Embryonic facial prominence (tissue), 1 donor: Measurements from ENCODE around the gene BLNK.

ENCODE experiments used
- DNase-seq: peaks from one replicate; pipeline ENCODE4 v3.0.0-alpha.2; 2016; ENCODE audit errors: extremely low spot score

The BLNK gene

DNA sequence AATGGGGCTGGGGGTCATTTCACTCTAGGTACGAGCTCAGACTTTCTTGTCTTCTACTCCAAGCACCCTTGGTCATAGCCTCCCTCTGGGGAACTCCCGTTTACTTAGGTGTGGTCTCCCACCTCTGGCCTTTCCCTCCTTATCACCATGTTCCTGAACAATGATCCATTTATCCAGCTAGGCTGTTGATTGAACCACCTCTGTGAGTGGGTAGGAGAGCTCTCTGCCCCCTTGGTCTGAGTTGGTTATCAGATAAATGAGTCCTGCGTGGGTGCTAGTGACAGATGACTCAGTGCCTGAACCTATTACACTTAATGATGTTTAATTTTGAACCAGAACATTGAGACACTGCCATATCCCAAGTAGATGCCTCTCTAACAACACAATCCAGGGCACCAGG is 9.4 kb downstream of the BLNK start:
- DNase-seq: no peak

DNA sequence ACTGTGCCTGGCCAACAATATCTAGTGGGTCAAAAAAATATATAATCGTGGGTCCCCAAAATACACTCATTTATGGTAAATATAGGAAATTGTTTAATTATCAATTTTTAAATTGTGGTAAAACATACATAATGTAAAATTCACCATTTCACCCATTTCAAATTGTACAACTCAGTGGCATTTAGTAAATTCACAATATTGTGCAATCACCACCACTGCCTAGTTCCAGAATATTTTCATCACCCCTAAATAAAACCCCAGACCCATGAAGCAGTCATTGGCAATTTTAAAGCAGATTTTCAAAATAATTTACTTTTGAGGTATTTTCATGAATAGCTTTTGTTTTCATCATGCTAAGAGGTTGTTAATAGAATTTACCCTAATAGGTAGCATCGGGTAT is 10.2 kb downstream of the BLNK start:
- no peak for DNase-seq

DNA sequence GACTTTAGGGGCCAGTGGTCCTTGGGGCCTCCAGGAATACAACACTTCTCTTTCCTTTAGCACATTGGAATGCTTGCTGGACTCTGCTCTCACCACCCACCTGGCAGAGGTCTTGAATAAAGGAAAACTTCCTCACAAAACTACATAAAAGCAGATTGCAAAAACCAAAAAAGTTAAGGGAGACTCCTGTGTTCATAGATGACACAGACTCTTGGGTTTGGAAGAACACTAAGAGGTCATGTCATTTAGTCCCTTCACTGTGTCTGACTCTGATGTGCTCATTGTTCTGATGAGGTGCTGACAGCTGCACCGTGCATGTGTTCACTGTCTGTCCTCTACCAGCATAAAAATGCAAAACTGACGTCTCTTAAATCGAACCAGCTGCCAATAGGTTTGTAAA is 11.4 kb downstream of the BLNK start:
- no peak for DNase-seq

DNA sequence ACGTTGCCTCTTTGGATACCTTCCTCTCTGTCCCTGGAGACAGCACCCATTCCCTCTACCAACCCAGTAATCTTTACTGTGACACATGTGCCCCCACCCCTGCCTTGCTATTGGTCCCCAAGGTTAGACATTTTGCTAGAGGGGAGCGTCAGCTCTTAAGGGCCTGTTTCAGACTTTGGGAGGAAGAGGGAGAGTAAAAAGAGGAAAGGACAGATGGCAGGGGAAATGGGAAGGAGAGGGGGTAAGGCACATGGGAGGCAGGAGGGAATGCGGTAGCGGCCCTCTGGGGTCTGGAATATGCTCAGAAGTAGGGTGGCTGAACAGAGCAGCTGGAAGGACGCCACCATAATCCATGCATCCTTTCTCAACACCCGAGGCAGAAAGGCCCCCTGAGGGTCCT is 12.2 kb downstream of the BLNK start:
- DNase-seq: no peak

DNA sequence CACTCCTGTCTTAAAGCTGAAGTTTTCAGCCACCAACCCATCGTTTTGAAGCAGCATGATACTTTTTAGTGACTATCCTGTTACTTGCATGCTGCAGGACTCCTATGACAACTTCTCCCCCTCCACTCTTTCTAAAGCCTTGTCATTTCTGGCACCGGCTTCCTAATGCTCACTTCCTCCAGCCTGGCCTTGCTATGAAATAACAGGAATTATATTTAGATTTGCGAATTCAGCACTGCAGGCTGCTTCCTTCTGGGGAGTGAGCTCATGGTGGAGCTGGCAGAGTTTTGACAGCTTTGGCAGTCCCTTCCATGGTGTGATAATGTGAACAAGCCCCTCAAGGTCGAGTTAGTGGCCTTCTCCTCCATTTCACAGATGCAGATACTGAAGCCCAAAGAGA is 13.4 kb downstream of the BLNK start:
- no peak for DNase-seq

DNA sequence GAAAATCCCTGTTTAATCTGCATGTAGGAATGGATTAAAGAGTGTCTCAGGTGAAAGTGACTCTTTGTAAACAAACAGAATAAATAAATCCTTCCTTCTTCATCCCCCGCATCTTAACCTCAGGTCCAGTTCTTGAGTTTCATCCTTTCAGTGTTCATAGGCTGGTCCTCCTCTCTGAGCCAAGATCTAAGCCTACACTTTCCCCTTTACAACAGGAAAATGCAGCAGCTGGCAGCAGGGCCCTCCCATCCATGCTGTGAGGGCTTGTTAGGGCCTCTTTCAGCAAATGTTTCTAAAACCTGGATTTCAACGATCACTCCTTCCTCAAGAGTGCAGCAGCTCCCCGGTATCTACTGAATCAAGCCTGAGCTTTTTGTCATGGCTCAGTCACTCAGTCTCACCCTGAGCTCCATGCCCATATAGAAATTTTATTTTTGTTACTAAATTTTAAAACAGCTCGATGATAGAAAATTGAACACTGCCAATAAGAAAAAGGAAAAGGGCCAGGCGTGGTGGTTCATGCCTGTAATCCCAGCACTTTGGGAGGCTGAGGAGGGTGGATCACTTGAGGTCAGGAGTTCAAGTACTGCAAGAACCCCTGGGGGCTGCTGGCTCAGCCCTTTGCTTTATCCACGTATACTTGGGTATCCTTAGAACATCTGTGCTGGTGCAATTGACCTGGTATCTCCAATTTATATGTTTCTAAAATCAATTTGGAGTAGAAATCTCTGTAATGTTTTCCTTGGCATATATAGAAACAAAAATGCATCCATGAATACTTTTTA is 15.6 kb downstream of the BLNK start:
- DNase-seq: no peak

DNA sequence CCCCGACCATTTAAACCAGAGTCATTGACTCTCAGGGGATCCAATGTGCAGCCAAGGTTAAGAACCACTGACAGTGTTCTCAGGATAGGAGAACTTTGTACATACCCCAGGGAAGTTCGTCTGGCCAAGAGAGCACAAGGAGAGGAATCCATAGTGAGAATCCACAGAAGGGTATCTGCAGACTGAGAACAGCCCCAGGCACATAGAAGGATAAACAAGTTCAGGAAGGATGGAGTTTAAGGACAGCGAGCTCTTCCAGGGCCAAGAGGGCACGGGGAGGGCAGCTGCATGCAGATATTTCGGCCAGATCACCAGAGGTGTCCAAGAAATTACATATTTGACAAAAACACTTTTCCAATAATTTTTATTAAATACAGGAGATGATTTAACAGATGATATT is 16.4 kb downstream of the BLNK start:
- no peak for DNase-seq

DNA sequence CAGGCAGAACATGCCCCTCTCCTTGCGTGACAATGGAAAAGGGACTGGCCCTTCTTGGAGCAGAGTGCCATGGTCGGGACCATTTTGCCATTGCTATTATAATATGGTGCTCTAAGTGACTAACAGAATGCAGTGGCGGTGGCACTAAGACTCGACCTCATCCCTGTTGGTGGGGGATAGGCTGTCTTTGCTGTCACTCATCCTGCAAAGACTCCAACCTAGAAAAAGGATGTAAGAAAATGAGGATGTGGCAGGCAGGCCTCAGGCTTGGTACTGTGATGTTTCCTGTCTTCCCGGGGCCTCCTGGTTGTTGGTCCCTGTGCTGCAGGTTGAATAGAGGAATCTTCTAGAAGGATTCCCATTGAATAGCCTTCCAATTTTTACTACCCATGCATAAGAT is 18.6 kb downstream of the BLNK start:
- no peak for DNase-seq

DNA sequence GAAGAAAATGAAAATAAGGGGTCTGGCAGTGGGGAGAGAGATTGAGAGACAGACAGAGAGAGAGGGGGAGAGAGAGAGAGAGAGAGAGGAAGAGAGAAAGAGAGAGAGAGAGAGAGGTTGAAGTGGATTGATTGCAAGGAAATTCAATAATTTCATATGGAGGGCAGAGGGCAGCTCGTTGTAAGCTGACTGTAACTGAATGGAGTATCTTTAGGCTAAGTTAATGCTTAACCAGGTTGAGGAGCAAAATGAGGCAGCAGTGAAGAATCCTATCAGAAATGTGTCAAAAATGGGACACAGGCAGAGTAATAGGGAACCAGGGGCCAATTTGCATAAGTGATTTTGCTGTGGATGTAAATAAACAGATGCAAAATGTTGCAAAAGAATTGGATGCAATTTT is 21.0 kb downstream of the BLNK start:
- DNase-seq: no peak

DNA sequence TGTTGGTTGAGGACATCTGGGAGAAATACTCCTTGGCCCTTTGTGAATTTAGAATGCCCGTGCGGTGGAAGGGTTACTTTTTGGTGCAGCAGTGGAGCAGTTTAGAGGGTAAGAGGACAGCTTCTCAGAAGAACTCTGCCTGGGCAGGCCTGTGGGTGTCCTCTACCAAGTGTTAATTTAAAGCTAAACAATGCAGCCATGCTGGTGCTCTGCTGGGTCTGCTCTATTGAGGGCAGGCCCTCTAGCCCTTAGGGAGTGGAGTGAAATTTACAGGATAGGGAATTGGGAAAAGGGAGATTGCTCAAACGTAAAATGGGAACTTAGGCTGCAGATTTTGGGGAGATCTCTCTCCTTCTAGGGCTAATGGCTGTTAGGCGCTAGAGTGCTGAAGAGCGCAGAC is 22.1 kb downstream of the BLNK start:
- DNase-seq: no peak

DNA sequence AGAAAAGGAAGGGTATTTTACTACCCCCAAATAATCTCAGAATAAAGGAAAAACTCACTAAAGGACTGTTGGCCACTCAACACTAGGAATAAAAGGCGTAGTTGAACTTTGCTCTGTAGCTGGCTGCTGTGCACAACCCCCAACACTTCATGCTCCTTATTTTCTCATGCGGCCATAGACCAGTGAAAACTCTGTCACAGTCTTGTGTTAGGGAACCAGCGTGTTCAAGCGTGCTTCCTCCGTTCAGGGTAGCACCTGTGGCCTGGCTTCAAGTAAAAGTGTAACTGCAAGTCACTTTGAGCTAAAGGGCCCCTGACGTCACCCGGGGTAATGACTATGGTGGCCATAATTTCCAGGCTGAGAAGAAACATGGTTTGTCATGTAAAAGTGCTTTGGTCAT is 27.0 kb downstream of the BLNK start:
- no peak for DNase-seq

DNA sequence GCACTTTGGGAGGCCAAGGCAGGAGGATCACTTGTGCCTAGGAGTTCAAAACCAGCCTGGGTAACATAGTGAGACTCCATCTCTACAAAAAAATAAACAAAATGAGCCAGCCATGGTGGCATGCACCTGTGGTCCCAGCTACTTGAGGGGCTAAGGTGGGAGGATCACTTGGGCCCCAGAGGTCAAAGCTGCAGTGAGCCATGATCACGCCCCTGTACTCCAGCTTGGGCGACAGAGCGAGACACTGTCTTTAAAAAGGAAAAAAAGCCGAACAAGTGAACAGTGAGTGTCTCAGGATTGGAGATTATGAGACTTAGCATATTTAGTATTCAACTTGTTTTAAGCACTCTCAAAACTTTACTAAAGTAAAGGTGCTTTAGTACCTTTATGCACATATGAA is 28.1 kb downstream of the BLNK start:
- no peak for DNase-seq

DNA sequence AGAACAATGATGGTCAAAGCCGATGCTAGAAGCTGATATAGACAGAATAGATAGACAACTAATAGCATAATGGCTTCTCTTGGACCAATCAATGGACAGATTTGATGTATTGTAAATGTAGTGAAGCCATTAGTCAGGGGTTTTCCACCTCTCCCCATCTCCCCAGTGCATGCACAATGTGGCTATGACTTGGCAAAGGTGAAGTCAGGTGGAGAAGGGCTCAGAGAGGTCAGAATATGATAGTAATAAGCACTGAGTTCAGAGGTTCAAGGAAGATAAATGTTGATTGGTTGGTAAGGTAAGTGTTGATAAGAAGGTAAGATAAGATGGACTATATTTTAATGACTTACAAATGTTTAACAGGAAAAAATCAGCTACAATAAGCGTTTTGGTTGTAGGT is 28.5 kb downstream of the BLNK start:
- no peak for DNase-seq

DNA sequence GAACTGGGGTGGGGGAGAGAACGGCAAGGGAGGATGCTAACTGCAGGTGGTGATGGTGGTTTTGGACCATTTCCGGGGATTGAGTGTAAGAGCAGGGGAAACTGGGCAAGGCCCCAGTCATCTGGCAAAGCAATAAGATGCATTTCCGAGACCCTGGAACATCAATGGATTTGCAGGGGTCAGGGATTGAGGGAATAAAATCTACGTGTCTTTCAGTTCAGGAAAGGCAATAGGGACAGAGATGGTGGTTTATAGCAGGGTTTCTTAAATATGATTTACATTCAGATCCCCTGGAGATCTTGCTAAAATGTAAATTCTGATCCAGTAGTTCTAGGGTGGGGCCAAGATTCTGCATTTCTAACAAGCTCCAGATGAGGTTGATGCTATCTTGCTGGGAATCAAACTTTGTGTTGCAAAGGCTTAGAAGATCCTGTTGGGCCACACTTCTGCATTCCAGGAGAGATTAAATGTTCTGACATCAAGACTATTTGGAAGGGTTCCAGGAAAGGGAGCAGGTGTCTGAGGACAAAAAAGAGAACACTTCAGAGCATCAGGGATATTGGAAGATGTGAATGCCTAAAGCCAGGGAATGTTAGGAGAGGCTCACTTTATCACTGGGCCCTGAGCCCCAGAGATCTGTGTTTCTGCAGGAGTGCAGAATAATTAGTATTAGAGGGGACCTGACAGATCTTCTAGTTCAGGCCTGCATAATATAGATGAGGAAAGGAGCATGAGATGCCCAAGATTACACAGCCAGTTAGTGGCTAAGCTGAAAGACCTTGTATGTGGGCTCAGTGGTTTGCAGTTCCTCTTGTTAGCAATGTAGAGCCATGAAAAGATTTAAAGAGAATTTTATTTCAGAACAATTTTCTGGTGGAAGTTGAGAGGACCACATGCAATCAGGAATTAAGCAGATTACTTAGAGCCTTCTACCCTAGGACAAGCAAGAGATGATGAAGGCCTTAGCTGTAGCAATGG is 32.4 kb downstream of the BLNK start:
- no peak for DNase-seq

DNA sequence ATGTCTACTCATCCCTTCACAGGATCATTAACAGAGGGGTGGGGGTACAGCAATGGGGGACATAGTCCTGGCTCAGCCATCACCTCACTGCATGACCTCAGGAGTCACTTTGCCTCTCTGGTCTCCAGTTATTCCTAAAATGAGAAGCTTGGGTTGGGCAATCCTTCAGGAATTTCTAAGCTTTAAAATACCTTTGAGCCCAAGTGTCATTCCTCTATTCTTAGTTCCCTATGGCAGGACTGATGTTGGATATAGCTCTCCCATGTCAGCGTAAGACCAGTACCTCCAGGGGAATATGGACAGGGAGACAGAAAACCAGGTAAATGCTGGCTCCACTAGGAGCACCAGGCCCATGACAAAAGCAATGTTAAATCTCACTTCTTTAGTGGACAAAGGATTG is 34.5 kb downstream of the BLNK start:
- DNase-seq: no peak

DNA sequence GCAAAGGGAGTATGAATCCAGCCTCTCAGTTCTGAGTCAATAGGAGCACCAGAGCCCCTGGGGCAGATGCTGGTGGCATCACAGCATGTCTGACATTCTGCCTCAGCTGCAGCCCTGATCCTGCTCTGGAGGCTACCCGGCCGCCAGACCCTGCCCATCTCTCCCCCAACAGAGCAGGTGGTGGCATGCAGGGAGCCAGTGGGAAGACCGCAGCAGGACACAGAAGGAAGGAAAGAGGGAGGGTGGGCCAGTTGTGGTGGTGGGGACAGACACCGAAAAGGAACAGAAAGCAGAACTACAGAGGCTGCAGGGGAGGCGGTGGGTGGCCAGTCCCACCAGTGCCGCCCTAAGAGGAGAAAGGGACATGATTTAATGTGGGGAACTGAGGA is 35.3 kb downstream of the BLNK start:
- DNase-seq: no peak

DNA sequence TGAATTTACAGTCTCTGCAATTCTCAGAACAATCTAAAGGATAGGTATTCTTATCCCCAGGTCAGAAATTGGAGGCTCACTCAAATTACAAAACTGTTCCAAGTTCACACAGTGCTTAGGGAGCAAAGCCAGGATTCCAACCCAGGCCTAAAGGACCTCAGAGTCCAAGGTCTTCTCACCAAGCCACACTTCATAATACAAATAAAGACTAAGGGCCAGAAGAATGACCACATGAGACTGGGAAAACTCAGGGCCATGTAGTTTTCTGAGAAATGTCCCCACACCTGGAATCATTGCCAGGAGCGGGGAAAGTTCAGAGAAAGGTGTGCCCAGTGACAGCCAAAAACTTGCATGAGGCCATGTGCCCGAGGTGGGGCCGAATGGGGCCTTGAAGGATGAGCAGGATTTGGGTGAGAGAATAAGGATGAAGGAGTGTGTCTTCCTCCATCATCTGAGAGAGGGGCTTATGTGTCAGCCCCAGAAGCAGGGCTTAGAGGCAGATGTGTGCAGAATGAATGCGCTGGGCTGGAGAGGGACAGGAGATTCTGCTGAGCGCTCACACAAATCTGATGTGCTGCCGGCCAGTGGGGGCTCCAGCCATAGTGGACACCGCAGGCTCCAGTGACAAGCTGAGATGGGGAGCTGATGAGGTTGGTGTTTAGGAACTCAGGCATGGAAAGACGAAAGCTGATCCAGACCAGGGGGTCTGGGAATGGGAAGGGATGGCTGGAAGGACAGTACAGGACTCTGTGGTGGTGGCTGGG is 35.9 kb downstream of the BLNK start:
- no peak for DNase-seq

DNA sequence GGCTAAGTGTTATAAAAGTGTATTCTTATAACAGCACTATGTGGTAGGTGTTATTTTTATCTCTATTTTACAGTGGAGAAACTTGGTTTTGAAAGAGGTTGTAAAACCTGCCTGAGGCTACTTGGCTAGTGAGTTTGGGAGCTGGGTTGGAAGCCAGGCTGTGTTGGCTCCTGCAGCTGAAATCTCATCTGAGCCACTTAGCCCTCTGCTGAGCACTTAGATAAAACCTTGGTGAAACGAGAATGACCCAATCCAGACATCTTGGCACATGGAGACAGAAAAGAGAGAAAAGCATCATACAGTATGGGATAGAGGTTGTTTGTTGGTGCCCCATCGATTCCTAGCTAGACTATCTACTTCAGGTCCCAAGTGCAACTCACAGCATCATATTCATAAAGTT is 37.4 kb downstream of the BLNK start:
- no peak for DNase-seq

DNA sequence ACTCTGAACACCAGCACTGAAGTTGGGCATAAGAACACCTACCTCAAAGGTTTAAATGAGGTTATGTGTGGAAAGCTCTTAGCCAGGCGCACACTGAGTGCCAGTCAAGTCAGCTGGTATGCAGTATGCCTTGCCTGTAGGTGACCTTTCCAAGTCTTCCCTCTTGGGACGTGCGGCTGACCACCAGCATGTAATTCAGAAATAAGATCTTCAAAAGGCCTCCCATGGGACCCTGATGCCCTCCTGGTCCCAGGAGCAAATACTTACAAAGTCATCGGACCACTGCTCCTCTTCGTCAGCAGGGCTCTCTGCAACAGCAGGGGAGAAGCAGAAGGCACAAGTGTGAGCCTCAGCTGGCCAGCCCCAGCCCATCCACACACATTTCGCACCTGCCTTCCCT is 40.8 kb downstream of the BLNK start:
- DNase-seq: no peak

DNA sequence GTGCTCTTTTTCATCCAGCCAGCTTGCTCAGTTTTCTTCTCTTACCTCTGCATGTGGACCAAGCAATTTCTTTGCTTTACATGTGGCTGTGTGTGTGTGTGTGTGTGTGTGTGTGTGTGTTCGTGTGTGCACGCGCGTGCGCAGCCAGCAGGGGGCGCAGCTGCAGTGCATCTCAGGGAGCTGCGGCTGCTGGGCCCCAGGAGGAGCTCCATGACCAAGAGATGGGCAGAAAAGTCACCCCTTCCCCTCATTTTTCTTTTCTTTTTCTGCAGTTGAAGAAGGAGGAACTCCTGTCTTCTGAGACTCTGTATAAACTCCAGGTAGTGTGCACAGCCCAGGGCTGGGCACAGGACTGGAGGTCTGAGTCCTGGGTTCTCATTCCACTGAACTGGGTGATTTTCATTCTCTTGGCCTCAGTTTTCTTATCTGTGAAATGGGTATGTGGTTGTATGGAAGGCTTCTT is 41.8 kb downstream of the BLNK start:
- peak; percentile 11 for DNase-seq

DNA sequence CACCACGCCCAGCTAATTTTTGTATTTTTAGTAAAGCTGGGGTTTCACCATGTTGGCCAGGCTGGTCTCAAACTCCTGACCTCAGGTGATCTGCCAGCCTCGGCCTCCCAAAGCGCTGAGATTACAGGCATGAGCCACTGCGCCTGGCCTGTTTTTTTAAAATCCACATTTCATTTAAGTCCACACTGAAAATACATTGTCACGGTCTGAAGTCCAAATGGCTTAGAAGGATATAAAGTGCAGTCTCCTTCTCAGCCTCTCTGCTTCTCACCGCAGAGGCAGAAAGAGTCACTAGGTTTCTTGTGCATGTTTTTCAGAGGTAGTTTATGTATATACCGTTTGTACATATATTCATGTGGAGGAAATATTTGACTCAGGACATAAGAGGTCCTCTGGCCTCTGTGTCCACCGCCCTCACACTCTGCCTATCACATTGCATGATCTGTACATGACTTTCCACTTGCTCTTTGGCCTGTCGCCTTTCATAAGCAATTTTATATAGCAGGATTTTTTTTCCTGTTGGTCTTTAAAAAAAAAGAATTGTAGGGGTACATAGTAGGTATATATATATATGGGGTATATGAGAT is 42.9 kb downstream of the BLNK start:
- no peak for DNase-seq

DNA sequence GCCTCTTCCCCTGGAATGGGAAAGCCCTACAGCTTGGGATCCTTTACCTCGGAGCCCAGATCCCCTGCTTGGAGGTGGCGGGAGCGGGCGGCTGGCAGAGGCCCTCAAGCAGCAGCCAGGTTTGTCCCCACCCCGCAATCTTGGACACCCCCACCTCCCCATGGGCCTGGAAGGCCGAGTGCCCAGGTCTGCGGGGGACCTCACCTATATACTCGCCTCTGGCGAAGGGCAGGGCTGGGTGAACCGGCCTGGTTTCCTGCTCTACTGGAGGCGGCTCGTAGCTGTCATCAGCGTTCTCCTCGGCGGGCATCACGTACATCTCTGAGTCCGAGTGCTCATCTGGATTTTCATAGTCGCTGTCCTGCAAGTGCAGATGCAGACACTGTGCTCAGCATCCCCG is 44.2 kb downstream of the BLNK start:
- DNase-seq: no peak
